Liver (tissue), 3 donors: ENCODE data around the gene CPEB1.

Experiments
- SP1 ChIP-seq: IDR thresholded peaks from 2 replicates; pipeline ENCODE4 v1.6.1; 2018; ENCODE audit warnings: antibody characterized with exemption, mild to moderate bottlenecking
- TF ChIP-seq, protein P1 (sequence below): fragments of 150-350 bp; IDR thresholded peaks from 2 replicates; pipeline ENCODE4 v1.5.1; 2017; ENCODE audit warnings: improper control_type of control experiment, low read depth, low read length; ENCODE audit not compliant: missing input control
- TF ChIP-seq, protein P2 (sequence below): IDR thresholded peaks from 2 replicates; pipeline ENCODE4 v1.6.1; 2016; ENCODE audit warnings: antibody characterized with exemption, mild to moderate bottlenecking
- donor health status: healthy.
- donor health status: healthy.

DNA sequence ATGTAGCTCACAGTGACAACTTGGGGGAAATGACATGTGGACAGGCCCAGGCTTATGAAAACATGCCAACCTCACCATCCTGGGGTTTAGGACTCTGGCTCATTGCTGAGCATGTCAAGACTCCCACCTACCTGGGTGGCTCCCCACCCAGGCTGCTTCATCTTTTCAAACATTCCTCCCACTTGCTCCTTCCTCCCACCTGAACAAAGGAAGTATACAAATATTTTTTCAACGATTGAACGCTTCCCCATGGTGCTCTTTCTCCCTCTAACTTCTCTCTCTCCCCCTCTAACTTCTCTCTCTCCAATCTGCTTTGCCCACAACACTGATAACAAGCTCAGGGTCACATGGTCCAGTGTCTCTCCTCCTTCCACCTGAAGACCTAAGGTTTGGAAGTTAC is 27.7 kb upstream of the CPEB1 start:
- TF ChIP-seq, protein P1, sequence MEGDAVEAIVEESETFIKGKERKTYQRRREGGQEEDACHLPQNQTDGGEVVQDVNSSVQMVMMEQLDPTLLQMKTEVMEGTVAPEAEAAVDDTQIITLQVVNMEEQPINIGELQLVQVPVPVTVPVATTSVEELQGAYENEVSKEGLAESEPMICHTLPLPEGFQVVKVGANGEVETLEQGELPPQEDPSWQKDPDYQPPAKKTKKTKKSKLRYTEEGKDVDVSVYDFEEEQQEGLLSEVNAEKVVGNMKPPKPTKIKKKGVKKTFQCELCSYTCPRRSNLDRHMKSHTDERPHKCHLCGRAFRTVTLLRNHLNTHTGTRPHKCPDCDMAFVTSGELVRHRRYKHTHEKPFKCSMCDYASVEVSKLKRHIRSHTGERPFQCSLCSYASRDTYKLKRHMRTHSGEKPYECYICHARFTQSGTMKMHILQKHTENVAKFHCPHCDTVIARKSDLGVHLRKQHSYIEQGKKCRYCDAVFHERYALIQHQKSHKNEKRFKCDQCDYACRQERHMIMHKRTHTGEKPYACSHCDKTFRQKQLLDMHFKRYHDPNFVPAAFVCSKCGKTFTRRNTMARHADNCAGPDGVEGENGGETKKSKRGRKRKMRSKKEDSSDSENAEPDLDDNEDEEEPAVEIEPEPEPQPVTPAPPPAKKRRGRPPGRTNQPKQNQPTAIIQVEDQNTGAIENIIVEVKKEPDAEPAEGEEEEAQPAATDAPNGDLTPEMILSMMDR, result no peak
- TF ChIP-seq SP1, result no peak
- TF ChIP-seq, protein P2, sequence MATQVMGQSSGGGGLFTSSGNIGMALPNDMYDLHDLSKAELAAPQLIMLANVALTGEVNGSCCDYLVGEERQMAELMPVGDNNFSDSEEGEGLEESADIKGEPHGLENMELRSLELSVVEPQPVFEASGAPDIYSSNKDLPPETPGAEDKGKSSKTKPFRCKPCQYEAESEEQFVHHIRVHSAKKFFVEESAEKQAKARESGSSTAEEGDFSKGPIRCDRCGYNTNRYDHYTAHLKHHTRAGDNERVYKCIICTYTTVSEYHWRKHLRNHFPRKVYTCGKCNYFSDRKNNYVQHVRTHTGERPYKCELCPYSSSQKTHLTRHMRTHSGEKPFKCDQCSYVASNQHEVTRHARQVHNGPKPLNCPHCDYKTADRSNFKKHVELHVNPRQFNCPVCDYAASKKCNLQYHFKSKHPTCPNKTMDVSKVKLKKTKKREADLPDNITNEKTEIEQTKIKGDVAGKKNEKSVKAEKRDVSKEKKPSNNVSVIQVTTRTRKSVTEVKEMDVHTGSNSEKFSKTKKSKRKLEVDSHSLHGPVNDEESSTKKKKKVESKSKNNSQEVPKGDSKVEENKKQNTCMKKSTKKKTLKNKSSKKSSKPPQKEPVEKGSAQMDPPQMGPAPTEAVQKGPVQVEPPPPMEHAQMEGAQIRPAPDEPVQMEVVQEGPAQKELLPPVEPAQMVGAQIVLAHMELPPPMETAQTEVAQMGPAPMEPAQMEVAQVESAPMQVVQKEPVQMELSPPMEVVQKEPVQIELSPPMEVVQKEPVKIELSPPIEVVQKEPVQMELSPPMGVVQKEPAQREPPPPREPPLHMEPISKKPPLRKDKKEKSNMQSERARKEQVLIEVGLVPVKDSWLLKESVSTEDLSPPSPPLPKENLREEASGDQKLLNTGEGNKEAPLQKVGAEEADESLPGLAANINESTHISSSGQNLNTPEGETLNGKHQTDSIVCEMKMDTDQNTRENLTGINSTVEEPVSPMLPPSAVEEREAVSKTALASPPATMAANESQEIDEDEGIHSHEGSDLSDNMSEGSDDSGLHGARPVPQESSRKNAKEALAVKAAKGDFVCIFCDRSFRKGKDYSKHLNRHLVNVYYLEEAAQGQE, result no peak
